ENCODE measurements around the gene RUNX2. TPM values are rescaled to one million over a fixed set of nuclear protein-coding genes. Genes with fewer than 3 reads are reported as not detected.

RUNX2 gene
- total RNA-seq, 4 donors from 2014 or later, result 1.4 to 3.6 (median 2.3) TPM

- intact Hi-C loops (cut with DNase I), result no loop called here
- WGBS, 2 donors, result 62% methylated on average over 4 of the region's 4 CpGs
- TF ChIP-seq POLR2A (IDR thresholded peaks at IDR 0.05), result no peak
- TF ChIP-seq CTCF (IDR thresholded peaks at IDR 0.05), result no peak
- H3K27ac ChIP-seq, result no peak overlapping the region
- H3K27me3 ChIP-seq, result no peaks in the 10 kb centered on the region
- H3K4me3 ChIP-seq, result no peak overlapping the region
- H3K4me1 ChIP-seq, result no peaks in the 10 kb centered on the region
- H3K9me3 ChIP-seq, result no peaks in the 10 kb centered on the region
- H3K36me3 ChIP-seq, result no peaks in the 10 kb centered on the region
- no peak for DNase-seq
Measured at GRCh38 chr6:45702849-45703739, 375.0 kb downstream of the RUNX2 start.

- intact Hi-C loops (cut with DNase I), result no loop called here
- H3K4me3 ChIP-seq, result no peak overlapping the region
- no peaks in the 10 kb centered on the region for H3K9me3 ChIP-seq
- H3K27me3 ChIP-seq, result no peaks in the 10 kb centered on the region
- DNase-seq, result no peak
- H3K27ac ChIP-seq, result no peak overlapping the region
- H3K4me1 ChIP-seq, result no peaks in the 10 kb centered on the region
- 81 to 86% methylated on average over 3 of the region's 3 CpGs for WGBS, 2 donors
- H3K36me3 ChIP-seq, result no peaks in the 10 kb centered on the region
- TF ChIP-seq CTCF (IDR thresholded peaks at IDR 0.05), result no peak
- TF ChIP-seq POLR2A (IDR thresholded peaks at IDR 0.05), result no peak
Measured at GRCh38 chr6:45704056-45704800, 376.1 kb downstream of the RUNX2 start.

GRCh38 chr6:45705137-45705855, 377.2 kb downstream of the RUNX2 start:
- Histone ChIP-seq H3K4me1 (no peaks in the 10 kb centered on the region), H3K27me3 (no peaks in the 10 kb centered on the region), H3K36me3 (no peaks in the 10 kb centered on the region), H3K9me3 (no peaks in the 10 kb centered on the region), H3K4me3 (no peak overlapping the region), H3K27ac (no peak overlapping the region)
- WGBS, 2 donors, result 93 to 94% methylated on average over 4 of the region's 4 CpGs
- intact Hi-C loops (cut with DNase I), result no loop called here
- TF ChIP-seq CTCF (IDR thresholded peaks at IDR 0.05), result no peak
- no peak for TF ChIP-seq POLR2A (IDR thresholded peaks at IDR 0.05)
- no peak for DNase-seq

- no peaks in the 10 kb centered on the region for H3K27me3 ChIP-seq
- H3K4me1 ChIP-seq, result peaks cover 0 to 3% (median 0%) of the 10 kb centered on the region in 3 donors
Measured at GRCh38 chr6:45706319-45706718, 378.2 kb downstream of the RUNX2 start.

More at GRCh38 chr6:45706319-45706718, 378.2 kb downstream of the RUNX2 start:
- WGBS, 2 donors, result 0 to 38% methylated on average over 1 to 2 of the region's 2 CpGs
- TF ChIP-seq CTCF (IDR thresholded peaks at IDR 0.05), result no peak
- no peak for TF ChIP-seq POLR2A (IDR thresholded peaks at IDR 0.05)
- Histone ChIP-seq H3K27ac (no peak overlapping the region), H3K4me3 (no peak overlapping the region), H3K36me3 (no peaks in the 10 kb centered on the region), H3K9me3 (no peaks in the 10 kb centered on the region)
- DNase-seq, result no peak
- intact Hi-C loops (cut with DNase I), result no loop called here

Data from esophagus squamous epithelium (tissue), 5 donors.